HCT116 (cell line): ENCODE measurements around the gene BAHD1.

ENCODE experiments used
- CEBPB ChIP-seq: IDR thresholded peaks from 2 replicates; pipeline ENCODE4 v1.6.1; 2012; ENCODE audit warnings: low read depth
- CTCF ChIP-seq, 3 experiments: fragments of 200-600 bp in 1 of 3; sonication (generic) in 1 of 3; IDR thresholded peaks in 2 of 3; conservative IDR thresholded peaks in 1 of 3; 2 replicates each; pipeline ENCODE4 v1.5.1; 2012 to 2017; ENCODE audit warnings: low read depth in 2 of 3, low read length in 2 of 3, antibody characterized with exemption in 1 of 3, borderline replicate concordance in 1 of 3, control low read depth in 1 of 3, mild to moderate bottlenecking in 1 of 3, mixed read lengths in 1 of 3, mixed run types in 1 of 3, moderate library complexity in 1 of 3; ENCODE audit not compliant: insufficient read depth in 1 of 3
- EZH2 ChIP-seq: fragments of 200-600 bp; sonication (generic); IDR thresholded peaks from 2 replicates; pipeline ENCODE4 v1.6.1; 2017; ENCODE audit warnings: antibody characterized with exemption, mixed run types
- EZH2phosphoT487 ChIP-seq: fragments of 200-600 bp; IDR thresholded peaks from 2 replicates; pipeline ENCODE4 v1.6.1; 2018; ENCODE audit warnings: antibody characterized with exemption, borderline replicate concordance
- JUND ChIP-seq: IDR thresholded peaks from 2 replicates; pipeline ENCODE4 v1.6.1; 2012
- POLR2A ChIP-seq: IDR thresholded peaks from 2 replicates; pipeline ENCODE4 v1.7.0; 2011; ENCODE audit warnings: borderline replicate concordance; ENCODE audit not compliant: insufficient read depth, insufficient read length; ENCODE audit errors: extremely low read depth
- POLR2AphosphoS5 ChIP-seq: IDR thresholded peaks from 2 replicates; pipeline ENCODE4 v1.6.1; 2011; ENCODE audit warnings: mild to moderate bottlenecking, low read depth, low read length, moderate library complexity
- RAD21 ChIP-seq: IDR thresholded peaks from 2 replicates; pipeline ENCODE4 v1.6.1; 2012; ENCODE audit warnings: low read depth, mild to moderate bottlenecking
- REST ChIP-seq: IDR thresholded peaks from 2 replicates; pipeline ENCODE4 v1.6.1; 2012; ENCODE audit warnings: low read depth
- SIN3A ChIP-seq: IDR thresholded peaks from 2 replicates; pipeline ENCODE4 v1.6.1; 2012; ENCODE audit warnings: low read depth
- SRF ChIP-seq: IDR thresholded peaks from 2 replicates; pipeline ENCODE4 v1.6.1; 2012; ENCODE audit warnings: low read depth
- ZBTB33 ChIP-seq: IDR thresholded peaks from 2 replicates; pipeline ENCODE4 v1.6.1; 2011; ENCODE audit warnings: mild to moderate bottlenecking, low read length, moderate library complexity; ENCODE audit not compliant: insufficient replicate concordance; ENCODE audit errors: extremely low read depth
- ZNF274 ChIP-seq: fragments of 200-500 bp; sonication (Bioruptor generic); IDR thresholded peaks from 2 replicates; pipeline ENCODE4 v1.6.1; 2014; ENCODE audit warnings: mild to moderate bottlenecking, low read depth, low read length, inconsistent platforms
- TF ChIP-seq, protein P1 (sequence below): IDR thresholded peaks from 2 replicates; pipeline ENCODE4 v1.6.1; 2012

DNA sequence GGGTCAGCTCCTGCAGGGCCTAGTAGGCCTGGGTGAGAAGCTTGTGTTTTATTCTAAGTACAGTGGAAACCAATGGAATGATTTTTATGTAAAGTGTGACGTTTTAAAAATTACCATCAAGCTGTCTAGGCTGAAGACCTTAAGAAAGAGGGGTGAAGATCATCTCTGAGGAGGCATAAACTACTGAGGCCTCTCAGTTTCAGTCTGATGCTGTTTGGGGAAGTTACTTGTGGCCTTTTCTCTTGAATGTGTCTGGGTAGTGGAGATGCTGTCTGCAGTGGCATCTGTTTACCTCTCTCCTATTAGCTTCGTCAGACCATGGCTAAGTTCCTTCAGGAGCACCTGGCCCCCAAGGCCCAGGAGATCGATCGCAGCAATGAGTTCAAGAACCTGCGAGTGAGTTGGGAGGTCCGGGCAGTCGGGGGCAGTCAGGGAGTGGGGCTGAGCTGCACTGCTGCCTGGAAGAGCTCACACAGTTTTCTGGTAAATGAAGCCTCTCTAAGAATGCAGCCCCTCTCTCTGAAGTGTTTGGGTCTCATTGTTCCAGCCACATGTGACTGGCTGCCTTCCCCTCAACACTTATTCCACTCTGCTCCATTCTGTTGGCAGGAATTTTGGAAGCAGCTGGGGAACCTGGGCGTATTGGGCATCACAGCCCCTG is 33.3 kb upstream of the BAHD1 start:
- TF ChIP-seq RAD21 (no peak), POLR2A (no peak), ZNF274 (no peak), REST (no peak), CTCF (IDR thresholded peaks at IDR 0.05 in 2 of 3, conservative IDR thresholded peaks at IDR 0.05 in 1 of 3; ENCODE audit: borderline replicate concordance in 1 of 3, insufficient read depth in 1 of 3, low read depth in 2 of 3, low read length in 2 of 3) (no peak), POLR2AphosphoS5 (no peak), EZH2 (no peak), SIN3A (no peak), ZBTB33 (no peak), CEBPB (no peak), EZH2phosphoT487 (no peak), JUND (no peak), SRF (no peak)
- TF ChIP-seq, protein P1, sequence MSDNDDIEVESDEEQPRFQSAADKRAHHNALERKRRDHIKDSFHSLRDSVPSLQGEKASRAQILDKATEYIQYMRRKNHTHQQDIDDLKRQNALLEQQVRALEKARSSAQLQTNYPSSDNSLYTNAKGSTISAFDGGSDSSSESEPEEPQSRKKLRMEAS = no peak
